ENCODE data around the gene SUSD1. TPM values are rescaled to one million over a fixed set of nuclear protein-coding genes. Genes with fewer than 3 reads are reported as not detected.

The SUSD1 gene
- total and polyA plus RNA-seq, 9 of the 15 experiments (the other 6 are each of a cell fraction or from before 2014, with no cell fraction given), result 10.9 to 44.4 (median 36.1) TPM

DNA sequence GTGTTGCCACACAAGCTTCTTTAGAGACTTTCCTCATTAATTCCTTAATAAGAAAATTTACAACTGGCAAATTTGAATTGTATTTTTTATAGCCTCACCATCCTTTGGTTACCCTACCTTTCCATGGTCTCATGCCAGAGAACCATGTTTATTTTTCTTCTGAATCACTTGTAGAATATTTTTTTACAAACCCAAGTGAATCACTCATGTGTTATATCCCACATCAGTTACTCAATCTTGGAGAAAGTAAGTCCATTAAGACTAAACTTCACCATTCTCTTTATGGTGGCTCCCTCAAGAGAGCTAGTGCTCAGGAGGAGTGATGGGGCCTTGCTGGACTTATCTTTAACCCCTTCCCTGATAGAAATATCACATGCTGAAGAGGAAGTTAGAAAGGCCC, 128.9 kb downstream of the SUSD1 start (continued):
- TF ChIP-seq RAD51 (IDR thresholded peaks at IDR 0.05; ENCODE audit: borderline replicate concordance, low read depth) (no peak), CAMTA2 (CRISPR knock-in tag; conservative IDR thresholded peaks at IDR 0.05) (no peak)
- TF ChIP-seq, protein P1, sequence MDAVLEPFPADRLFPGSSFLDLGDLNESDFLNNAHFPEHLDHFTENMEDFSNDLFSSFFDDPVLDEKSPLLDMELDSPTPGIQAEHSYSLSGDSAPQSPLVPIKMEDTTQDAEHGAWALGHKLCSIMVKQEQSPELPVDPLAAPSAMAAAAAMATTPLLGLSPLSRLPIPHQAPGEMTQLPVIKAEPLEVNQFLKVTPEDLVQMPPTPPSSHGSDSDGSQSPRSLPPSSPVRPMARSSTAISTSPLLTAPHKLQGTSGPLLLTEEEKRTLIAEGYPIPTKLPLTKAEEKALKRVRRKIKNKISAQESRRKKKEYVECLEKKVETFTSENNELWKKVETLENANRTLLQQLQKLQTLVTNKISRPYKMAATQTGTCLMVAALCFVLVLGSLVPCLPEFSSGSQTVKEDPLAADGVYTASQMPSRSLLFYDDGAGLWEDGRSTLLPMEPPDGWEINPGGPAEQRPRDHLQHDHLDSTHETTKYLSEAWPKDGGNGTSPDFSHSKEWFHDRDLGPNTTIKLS (IDR thresholded peaks at IDR 0.05; ENCODE audit: borderline replicate concordance, low read depth), result no peak

DNA sequence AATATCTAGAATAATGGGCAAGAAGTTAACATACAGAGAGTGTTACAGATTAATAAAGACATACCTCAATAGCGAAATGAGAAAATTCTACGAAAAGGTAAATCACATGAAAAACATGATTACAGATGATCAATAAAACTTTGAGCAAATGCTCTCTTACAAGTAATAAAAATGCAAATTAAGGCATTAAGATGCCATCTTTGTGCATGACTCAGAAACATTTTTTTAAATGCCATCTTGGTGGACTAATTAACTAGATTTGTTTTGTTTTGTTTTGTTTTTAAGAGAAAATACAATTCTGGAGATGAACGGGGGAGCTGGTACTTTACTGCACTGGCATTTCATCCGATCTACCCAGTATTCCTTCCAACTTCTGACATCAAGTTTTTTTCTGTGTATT, 130.2 kb downstream of the SUSD1 start:
- BruUV-seq (replicated peaks), result no TSS peak

More for the DNA sequence above, 130.2 kb downstream of the SUSD1 start:
- no peaks in the 10 kb centered on the region for H3K27me3 ChIP-seq (ENCODE audit: control insufficient read depth in 2 of 2, insufficient read depth in 2 of 2, low read length in 2 of 2)
- ChIA-PET POLR2A (interaction anchor here (0.6 to 1.8 kb wide), 3 partner anchors 11 to 216 kb away, joined by 3 to 4 read pairs (median 3); no protein-coding TSS in a partner anchor), CTCF (ENCODE audit: low intra/inter-chr PET ratio) (no interaction called here)
- H3K9ac ChIP-seq (ENCODE audit: insufficient read depth in 1 of 2, low read depth in 2 of 2, low read length in 2 of 2), result no peak overlapping the region
- peaks cover 77% of the 10 kb centered on the region for H3K36me3 ChIP-seq (ENCODE audit: control insufficient read depth, insufficient read depth, low read length)
- no peaks in the 10 kb centered on the region for H3K9me3 ChIP-seq (replicated peaks; ENCODE audit: control insufficient read depth, insufficient read depth, low read depth, low read length)
- no peak overlapping the region for H3K27ac ChIP-seq (ENCODE audit: extremely low read depth, low read depth, low read length)
- TF ChIP-seq TAF9B (IDR thresholded peaks at IDR 0.05; ENCODE audit: partially characterized antibody) (no peak), TEAD4 (IDR thresholded peaks at IDR 0.05; ENCODE audit: low read length) (no peak), TEAD4 (CRISPR knock-in tag; IDR thresholded peaks at IDR 0.05; ENCODE audit: borderline replicate concordance) (no peak), HMG20A (CRISPR knock-in tag; conservative IDR thresholded peaks at IDR 0.05) (no peak), XRCC3 (IDR thresholded peaks at IDR 0.05) (no peak), ESRRA (IDR thresholded peaks at IDR 0.05; ENCODE audit: borderline replicate concordance, low read depth) (no peak), BMI1 (IDR thresholded peaks at IDR 0.05; ENCODE audit: low read length) (no peak), ZNF507 (tag; conservative IDR thresholded peaks at IDR 0.05) (no peak), ELF4 (CRISPR knock-in tag; IDR thresholded peaks at IDR 0.05) (no peak), ZNF764 (CRISPR knock-in tag; IDR thresholded peaks at IDR 0.05; ENCODE audit: low read depth) (no peak), L3MBTL2 (IDR thresholded peaks at IDR 0.05) (no peak), GABPB2 (CRISPR knock-in tag; conservative IDR thresholded peaks at IDR 0.05) (no peak), SETDB1 (IDR thresholded peaks at IDR 0.05; ENCODE audit: low read length) (no peak), CEBPG (CRISPR knock-in tag; IDR thresholded peaks at IDR 0.05) (no peak), CEBPG (tag; conservative IDR thresholded peaks at IDR 0.05 in 1 of 2, IDR thresholded peaks at IDR 0.05 in 1 of 2) (no peak)
- TF ChIP-seq, protein P2, sequence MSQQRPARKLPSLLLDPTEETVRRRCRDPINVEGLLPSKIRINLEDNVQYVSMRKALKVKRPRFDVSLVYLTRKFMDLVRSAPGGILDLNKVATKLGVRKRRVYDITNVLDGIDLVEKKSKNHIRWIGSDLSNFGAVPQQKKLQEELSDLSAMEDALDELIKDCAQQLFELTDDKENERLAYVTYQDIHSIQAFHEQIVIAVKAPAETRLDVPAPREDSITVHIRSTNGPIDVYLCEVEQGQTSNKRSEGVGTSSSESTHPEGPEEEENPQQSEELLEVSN (IDR thresholded peaks at IDR 0.05; ENCODE audit: borderline replicate concordance in 1 of 2, extremely low read depth in 1 of 2, insufficient read depth in 1 of 2, insufficient read length in 1 of 2, low read depth in 1 of 2, low read length in 1 of 2, poor library complexity in 1 of 2, severe bottlenecking in 1 of 2), result no peak
- DNase-seq (ENCODE audit: extremely low read depth in 1 of 4, low spot score in 3 of 4) (no peak), ATAC-seq (no peak), FAIRE-seq (no peak)
- WGBS (ENCODE audit: insufficient coverage, low coverage, missing lambda C conversion rate), result 88% methylated on average over 4 of the region's 4 CpGs
- H4K20me1 ChIP-seq (replicated peaks; ENCODE audit: control insufficient read depth, insufficient read depth, low read length), result no peaks in the 10 kb centered on the region
- no peaks in the 10 kb centered on the region; a peak in 1 of 5 replicates for H3K4me1 ChIP-seq (replicated peaks in 1 of 2; ENCODE audit: control insufficient read depth in 2 of 2, insufficient read depth in 2 of 2, low read length in 2 of 2)
- no peaks in the 10 kb centered on the region for H3K9me1 ChIP-seq (ENCODE audit: control insufficient read depth, insufficient read depth, low read length)
- H3K4me2 ChIP-seq (ENCODE audit: insufficient read depth, low read length), result no peak overlapping the region
- no peak overlapping the region for H2AFZ ChIP-seq (ENCODE audit: low read depth, low read length)
- intact Hi-C loops (cut with micrococcal nuclease), result no loop called here
- in situ Hi-C loops (cut with MboI), result no loop called here
- H3K79me2 ChIP-seq (ENCODE audit: control insufficient read depth, insufficient read depth, low read length), result no peaks in the 10 kb centered on the region
- no peak overlapping the region for H3K4me3 ChIP-seq

Data from K562 (cell line).